A549 (cell line): ENCODE data around the gene CIBAR2.

Experiments
- ESRRA ChIP-seq: fragments of 150-350 bp; IDR thresholded peaks from 2 replicates; pipeline ENCODE4 v1.6.1; 2014; ENCODE audit warnings: mild to moderate bottlenecking, low read length, borderline replicate concordance
- FOXS1 ChIP-seq: fragments of 250-450 bp; sonication (Bioruptor Pico); IDR thresholded peaks from 2 replicates; pipeline ENCODE4 v1.5.0; 2020; ENCODE audit warnings: mild to moderate bottlenecking, moderate library complexity
- KDM5A ChIP-seq: fragments of 200-600 bp; sonication (generic); IDR thresholded peaks from 2 replicates; pipeline ENCODE4 v1.6.1; 2016; ENCODE audit warnings: antibody characterized with exemption, mild to moderate bottlenecking
- RAD21 ChIP-seq, 2 experiments: fragments of >200 bp in 1 of 2; sonication (Bioruptor Twin) in 1 of 2; formaldehyde crosslinking in 1 of 2; IDR thresholded peaks in 1 of 2; conservative IDR thresholded peaks in 1 of 2; 2 replicates in 1 of 2; 3 replicates in 1 of 2; pipeline ENCODE4 v1.6.1; 2012 to 2018; ENCODE audit warnings: inconsistent platforms in 1 of 2
- TF ChIP-seq, protein P1 (sequence below): fragments of >200 bp; sonication (Bioruptor Twin); formaldehyde crosslinking; IDR thresholded peaks from 3 replicates; pipeline ENCODE4 v1.5.1; 2016
- TF ChIP-seq, protein P2 (sequence below): fragments of 200-600 bp; sonication (generic); IDR thresholded peaks from 2 replicates; pipeline ENCODE4 v1.6.1; 2016; ENCODE audit warnings: antibody characterized with exemption, mild to moderate bottlenecking, moderate library complexity
- TF ChIP-seq, protein P3 (sequence below): fragments of >200 bp; sonication (Bioruptor Twin); formaldehyde crosslinking; IDR thresholded peaks from 2 replicates; pipeline ENCODE4 v1.6.1; 2016
- TF ChIP-seq, protein P4 (sequence below): IDR thresholded peaks from 2 replicates; pipeline ENCODE4 v1.6.1; 2012

DNA sequence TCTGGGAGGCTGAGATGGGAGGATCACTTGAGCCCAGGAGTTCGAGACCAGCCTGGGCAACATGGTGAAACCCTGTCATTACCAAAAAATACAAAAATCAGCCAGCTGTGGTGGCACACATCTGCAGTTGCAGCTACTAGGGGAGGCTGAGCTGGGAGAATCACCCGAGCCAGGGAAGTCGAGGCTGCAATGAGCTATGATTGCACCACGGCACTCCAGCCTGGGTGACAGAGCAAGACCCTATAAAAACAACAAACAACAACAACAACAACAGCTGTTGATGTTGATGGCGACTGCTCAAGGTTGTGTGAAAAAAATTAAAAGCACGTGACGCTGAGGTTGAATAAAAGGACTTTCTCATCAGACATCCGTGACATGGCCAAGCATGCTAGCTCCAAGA is 40.8 kb upstream of the CIBAR2 start:
- TF ChIP-seq RAD21 (conservative IDR thresholded peaks at IDR 0.05 in 1 of 2, IDR thresholded peaks at IDR 0.05 in 1 of 2) = no peak
- TF ChIP-seq, protein P1, sequence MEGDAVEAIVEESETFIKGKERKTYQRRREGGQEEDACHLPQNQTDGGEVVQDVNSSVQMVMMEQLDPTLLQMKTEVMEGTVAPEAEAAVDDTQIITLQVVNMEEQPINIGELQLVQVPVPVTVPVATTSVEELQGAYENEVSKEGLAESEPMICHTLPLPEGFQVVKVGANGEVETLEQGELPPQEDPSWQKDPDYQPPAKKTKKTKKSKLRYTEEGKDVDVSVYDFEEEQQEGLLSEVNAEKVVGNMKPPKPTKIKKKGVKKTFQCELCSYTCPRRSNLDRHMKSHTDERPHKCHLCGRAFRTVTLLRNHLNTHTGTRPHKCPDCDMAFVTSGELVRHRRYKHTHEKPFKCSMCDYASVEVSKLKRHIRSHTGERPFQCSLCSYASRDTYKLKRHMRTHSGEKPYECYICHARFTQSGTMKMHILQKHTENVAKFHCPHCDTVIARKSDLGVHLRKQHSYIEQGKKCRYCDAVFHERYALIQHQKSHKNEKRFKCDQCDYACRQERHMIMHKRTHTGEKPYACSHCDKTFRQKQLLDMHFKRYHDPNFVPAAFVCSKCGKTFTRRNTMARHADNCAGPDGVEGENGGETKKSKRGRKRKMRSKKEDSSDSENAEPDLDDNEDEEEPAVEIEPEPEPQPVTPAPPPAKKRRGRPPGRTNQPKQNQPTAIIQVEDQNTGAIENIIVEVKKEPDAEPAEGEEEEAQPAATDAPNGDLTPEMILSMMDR = no peak
- TF ChIP-seq FOXS1 = no peak
- TF ChIP-seq KDM5A = no peak
- TF ChIP-seq, protein P2, sequence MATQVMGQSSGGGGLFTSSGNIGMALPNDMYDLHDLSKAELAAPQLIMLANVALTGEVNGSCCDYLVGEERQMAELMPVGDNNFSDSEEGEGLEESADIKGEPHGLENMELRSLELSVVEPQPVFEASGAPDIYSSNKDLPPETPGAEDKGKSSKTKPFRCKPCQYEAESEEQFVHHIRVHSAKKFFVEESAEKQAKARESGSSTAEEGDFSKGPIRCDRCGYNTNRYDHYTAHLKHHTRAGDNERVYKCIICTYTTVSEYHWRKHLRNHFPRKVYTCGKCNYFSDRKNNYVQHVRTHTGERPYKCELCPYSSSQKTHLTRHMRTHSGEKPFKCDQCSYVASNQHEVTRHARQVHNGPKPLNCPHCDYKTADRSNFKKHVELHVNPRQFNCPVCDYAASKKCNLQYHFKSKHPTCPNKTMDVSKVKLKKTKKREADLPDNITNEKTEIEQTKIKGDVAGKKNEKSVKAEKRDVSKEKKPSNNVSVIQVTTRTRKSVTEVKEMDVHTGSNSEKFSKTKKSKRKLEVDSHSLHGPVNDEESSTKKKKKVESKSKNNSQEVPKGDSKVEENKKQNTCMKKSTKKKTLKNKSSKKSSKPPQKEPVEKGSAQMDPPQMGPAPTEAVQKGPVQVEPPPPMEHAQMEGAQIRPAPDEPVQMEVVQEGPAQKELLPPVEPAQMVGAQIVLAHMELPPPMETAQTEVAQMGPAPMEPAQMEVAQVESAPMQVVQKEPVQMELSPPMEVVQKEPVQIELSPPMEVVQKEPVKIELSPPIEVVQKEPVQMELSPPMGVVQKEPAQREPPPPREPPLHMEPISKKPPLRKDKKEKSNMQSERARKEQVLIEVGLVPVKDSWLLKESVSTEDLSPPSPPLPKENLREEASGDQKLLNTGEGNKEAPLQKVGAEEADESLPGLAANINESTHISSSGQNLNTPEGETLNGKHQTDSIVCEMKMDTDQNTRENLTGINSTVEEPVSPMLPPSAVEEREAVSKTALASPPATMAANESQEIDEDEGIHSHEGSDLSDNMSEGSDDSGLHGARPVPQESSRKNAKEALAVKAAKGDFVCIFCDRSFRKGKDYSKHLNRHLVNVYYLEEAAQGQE = no peak
- TF ChIP-seq, protein P3, sequence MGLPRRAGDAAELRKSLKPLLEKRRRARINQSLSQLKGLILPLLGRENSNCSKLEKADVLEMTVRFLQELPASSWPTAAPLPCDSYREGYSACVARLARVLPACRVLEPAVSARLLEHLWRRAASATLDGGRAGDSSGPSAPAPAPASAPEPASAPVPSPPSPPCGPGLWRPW = no peak
- TF ChIP-seq ESRRA = no peak
- TF ChIP-seq, protein P4, sequence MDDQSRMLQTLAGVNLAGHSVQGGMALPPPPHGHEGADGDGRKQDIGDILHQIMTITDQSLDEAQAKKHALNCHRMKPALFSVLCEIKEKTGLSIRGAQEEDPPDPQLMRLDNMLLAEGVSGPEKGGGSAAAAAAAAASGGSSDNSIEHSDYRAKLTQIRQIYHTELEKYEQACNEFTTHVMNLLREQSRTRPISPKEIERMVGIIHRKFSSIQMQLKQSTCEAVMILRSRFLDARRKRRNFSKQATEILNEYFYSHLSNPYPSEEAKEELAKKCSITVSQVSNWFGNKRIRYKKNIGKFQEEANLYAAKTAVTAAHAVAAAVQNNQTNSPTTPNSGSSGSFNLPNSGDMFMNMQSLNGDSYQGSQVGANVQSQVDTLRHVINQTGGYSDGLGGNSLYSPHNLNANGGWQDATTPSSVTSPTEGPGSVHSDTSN = no peak
